ENCODE results near the gene CRISP3.

Gene CRISP3

GRCh38 chr6:49775043-49775442 lies 30.9 kb upstream of the CRISP3 start:
- TF ChIP-seq CTCF (IDR thresholded peaks at IDR 0.05; ENCODE audit: low read depth, low read length), result no peak
- H3K4me3 ChIP-seq (ENCODE audit: low read depth, low read length), result no peak overlapping the region

- no peak for TF ChIP-seq CTCF (IDR thresholded peaks at IDR 0.05; ENCODE audit: low read depth, low read length)
- no peak overlapping the region for H3K4me3 ChIP-seq (ENCODE audit: low read depth, low read length)
Measured at GRCh38 chr6:49772285-49772684, 28.1 kb upstream of the CRISP3 start.

DNA sequence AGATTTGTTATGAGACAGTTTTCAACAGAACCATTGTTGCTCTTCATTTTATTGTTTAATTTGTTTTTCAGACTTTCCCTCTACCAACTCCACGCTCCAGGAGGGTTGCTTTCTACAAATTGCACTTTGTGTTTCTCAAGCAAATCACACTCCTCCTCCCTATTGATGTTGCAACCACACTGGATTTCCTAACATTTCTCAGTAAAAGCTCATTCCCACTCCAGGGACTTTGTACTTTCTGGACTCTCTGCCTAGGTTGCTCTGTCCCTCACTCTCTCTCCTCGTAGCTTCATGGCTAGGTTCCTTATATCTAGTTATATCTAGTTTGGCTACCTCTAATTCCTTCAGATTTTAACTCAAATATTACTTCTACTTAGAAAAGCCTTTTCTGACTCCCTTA lies 22.6 kb upstream of the CRISP3 start:
- H3K4me3 ChIP-seq (ENCODE audit: low read depth, low read length), result no peak overlapping the region
- no peak for TF ChIP-seq CTCF (IDR thresholded peaks at IDR 0.05; ENCODE audit: low read depth, low read length)

DNA sequence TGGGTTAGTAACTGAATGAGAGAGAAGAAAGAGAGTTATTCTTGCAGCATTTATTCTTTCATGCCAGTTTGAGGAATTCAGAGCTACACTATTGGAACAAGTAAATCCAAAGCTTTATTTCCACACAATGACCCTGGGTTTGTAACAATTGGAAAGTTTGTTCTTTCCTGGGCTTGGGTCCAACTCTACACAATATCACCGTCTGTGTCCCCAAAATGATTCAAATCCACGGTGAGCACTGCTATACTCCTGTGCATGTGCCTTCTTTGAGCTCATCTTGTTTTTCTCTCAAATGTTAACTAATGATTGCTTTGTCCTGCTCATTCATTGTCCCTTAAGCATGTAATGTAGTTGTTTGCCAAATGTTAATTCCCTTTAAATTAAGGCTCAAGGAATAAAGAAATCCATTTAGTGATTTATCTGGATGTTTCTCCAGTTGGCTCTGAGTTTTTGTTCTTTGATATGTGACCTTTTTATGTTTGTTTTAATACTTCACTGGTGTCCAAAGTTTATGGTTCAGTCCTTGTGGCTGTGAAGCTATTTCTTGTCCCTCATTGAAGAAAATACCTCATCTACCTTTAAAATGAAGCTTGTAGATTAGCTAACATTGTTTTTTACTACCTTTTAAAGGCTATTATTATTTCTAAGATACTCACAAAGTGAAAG lies 20.5 kb upstream of the CRISP3 start:
- H3K4me3 ChIP-seq (ENCODE audit: low read depth, low read length), result no peak overlapping the region
- TF ChIP-seq CTCF (IDR thresholded peaks at IDR 0.05; ENCODE audit: low read depth, low read length), result no peak

DNA sequence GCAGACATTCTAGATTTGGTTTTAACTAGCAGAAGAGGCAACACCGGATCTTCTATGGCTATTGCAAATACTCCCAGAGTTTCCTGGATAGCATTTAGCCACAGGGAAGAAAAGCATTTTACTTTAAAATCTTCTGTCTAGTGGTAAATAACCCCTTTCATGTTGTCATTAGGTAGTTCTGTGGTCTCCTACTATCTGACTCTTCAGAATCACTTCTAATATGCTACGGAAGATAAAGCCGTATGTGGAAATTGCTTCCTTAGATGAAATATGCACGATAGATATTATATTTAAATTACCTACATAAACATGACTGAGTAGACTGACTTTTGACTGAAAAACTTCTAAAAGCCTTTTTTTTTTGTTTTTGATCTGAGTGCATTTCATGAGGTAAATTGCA lies 759 bp downstream of the CRISP3 start:
- no peak for TF ChIP-seq CTCF (IDR thresholded peaks at IDR 0.05; ENCODE audit: low read depth, low read length)
- H3K4me3 ChIP-seq (ENCODE audit: low read depth, low read length), result no peak overlapping the region

DNA sequence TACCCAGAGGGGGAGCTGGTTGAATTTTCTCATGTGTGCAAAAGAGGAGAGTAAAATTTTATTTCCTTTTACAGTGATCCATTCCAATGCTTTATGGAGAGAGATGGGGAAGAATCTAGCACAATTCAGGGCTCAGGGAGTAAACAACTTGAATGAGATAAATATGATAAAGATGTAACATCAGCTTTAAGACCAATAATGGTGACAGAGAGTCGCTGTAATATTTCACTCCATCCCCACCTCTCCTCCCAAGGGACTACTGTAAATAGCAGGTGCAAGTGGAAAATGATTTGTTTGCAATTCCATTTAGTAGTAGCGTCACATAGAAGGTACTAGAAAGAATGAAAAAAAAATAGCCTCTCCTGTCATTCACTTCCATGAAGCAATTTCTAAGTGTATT lies 4.8 kb downstream of the CRISP3 start:
- no peak overlapping the region for H3K4me3 ChIP-seq (ENCODE audit: low read depth, low read length)
- no peak for TF ChIP-seq CTCF (IDR thresholded peaks at IDR 0.05; ENCODE audit: low read depth, low read length)

DNA sequence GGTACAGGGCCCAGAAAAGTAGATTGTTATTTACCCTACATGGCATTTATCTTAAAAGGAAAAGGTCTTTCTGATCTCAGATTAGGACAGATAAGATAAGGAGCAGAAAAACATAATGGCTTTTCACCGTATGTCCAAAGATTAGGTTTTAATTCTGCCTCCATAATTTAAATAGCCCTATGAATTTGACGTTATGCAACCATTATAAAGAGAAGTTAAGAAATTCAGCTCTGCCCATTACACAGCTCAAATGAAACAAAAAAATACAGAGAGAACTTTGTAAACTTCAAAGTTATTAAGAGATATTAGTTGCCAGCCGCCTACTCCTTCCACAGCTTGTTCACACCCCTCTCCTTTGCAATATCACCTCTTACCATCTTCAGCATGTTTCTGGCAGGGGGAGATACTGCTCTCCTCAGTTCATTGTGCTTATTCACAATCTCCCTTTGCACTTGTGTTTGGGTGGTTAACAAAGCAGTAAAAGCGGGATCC lies 8.1 kb downstream of the CRISP3 start:
- no peak overlapping the region for H3K4me3 ChIP-seq (ENCODE audit: low read depth, low read length)
- TF ChIP-seq CTCF (IDR thresholded peaks at IDR 0.05; ENCODE audit: low read depth, low read length), result no peak

Data from WI38 (cell line).